NB4 (cell line): Measurements from ENCODE around the gene VPS9D1.
"Not testable (repeated sequence)": the region's sequence is repeated elsewhere in the genome, so short reads cannot be mapped to it uniquely, and the experiment has no call there.

Experiments
- DNase-seq: peaks from one replicate; pipeline ENCODE4 v3.0.0; 2010; ENCODE audit warnings: low read depth
- H3K4me3 ChIP-seq: one replicate; pipeline ENCODE4 v1.5.1; 2011; ENCODE audit warnings: mild to moderate bottlenecking, low read depth, low read length, moderate library complexity
- MYC ChIP-seq: IDR thresholded peaks from 2 replicates; pipeline ENCODE4 v1.6.1; 2011; ENCODE audit warnings: low read depth, low read length
- POLR2A ChIP-seq: IDR thresholded peaks from 2 replicates; pipeline ENCODE4 v1.6.1; 2011; ENCODE audit warnings: mild to moderate bottlenecking; ENCODE audit not compliant: insufficient read length; ENCODE audit errors: extremely low read depth
- TF ChIP-seq, protein P1 (sequence below): IDR thresholded peaks from one replicate; pipeline ENCODE4 v1.5.1; 2012; ENCODE audit warnings: low read depth, low read length
- TF ChIP-seq, protein P2 (sequence below): IDR thresholded peaks from 2 replicates; pipeline ENCODE4 v1.6.1; 2011; ENCODE audit warnings: low read depth, low read length

Gene VPS9D1

DNA sequence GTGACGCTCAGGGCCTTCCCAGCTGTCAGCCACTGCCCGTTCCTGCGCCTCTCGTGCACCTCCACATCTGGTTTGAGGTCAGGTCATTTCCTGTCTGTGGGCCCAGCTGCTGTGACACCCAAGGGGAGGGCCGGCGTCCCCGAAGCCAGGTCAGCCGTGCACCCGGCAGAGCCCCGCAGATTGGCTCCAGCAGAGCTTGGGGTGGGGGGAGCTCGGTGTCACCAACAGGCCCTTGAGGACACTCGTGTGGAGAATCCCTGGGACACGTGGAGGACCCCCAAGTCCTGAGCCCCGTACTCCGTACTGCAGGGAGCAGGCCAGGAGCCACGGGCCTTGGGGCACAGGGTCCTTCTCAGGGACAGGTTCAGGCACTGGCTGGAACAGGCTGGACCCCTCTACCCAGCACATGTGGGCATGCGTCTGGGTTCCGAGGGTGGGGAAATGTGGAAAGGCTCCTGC lies 24.0 kb downstream of the VPS9D1 start:
- DNase-seq: peak; percentile 37
- TF ChIP-seq POLR2A (no peak), MYC (no peak)
- TF ChIP-seq, protein P1, sequence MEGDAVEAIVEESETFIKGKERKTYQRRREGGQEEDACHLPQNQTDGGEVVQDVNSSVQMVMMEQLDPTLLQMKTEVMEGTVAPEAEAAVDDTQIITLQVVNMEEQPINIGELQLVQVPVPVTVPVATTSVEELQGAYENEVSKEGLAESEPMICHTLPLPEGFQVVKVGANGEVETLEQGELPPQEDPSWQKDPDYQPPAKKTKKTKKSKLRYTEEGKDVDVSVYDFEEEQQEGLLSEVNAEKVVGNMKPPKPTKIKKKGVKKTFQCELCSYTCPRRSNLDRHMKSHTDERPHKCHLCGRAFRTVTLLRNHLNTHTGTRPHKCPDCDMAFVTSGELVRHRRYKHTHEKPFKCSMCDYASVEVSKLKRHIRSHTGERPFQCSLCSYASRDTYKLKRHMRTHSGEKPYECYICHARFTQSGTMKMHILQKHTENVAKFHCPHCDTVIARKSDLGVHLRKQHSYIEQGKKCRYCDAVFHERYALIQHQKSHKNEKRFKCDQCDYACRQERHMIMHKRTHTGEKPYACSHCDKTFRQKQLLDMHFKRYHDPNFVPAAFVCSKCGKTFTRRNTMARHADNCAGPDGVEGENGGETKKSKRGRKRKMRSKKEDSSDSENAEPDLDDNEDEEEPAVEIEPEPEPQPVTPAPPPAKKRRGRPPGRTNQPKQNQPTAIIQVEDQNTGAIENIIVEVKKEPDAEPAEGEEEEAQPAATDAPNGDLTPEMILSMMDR: no peak
- TF ChIP-seq, protein P2, sequence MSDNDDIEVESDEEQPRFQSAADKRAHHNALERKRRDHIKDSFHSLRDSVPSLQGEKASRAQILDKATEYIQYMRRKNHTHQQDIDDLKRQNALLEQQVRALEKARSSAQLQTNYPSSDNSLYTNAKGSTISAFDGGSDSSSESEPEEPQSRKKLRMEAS: no peak

GRCh38 chr16:89695875-89696669 lies 24.6 kb downstream of the VPS9D1 start:
- no peak overlapping the region for H3K4me3 ChIP-seq
- DNase-seq: peak; percentile 14
- TF ChIP-seq, protein P2: no peak

More for the DNA sequence above, 24.0 kb downstream of the VPS9D1 start:
- no peak overlapping the region for H3K4me3 ChIP-seq

- TF ChIP-seq MYC (no peak), POLR2A (no peak)
- TF ChIP-seq, protein P1: no peak
- TF ChIP-seq, protein P2: no peak
- DNase-seq: no peak
- no peak overlapping the region for H3K4me3 ChIP-seq
Measured at GRCh38 chr16:89695086-89695874, 25.4 kb downstream of the VPS9D1 start.

DNA sequence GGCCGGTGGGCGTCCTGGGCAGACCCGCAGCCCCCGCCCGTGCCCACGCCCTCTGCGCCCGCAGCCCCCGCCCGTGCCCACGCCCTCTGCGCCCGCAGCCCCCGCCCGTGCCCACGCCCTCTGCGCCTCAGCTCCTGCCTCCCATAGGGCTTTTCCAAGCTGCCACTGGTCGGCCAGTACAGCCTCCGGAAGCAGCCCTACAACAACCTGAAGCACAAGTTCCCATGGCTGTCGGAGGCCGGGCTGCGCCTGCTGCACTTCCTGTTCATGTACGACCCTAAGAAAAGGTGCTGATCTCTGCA lies 26.0 kb downstream of the VPS9D1 start:
- not testable (repeated sequence) for H3K4me3 ChIP-seq, DNase-seq

- no peak overlapping the region for H3K4me3 ChIP-seq
- TF ChIP-seq, protein P2: no peak
- TF ChIP-seq, protein P1: no peak
- TF ChIP-seq MYC (no peak), POLR2A (no peak)
- DNase-seq: no peak
Measured at GRCh38 chr16:89693931-89694783, 26.5 kb downstream of the VPS9D1 start.

DNA sequence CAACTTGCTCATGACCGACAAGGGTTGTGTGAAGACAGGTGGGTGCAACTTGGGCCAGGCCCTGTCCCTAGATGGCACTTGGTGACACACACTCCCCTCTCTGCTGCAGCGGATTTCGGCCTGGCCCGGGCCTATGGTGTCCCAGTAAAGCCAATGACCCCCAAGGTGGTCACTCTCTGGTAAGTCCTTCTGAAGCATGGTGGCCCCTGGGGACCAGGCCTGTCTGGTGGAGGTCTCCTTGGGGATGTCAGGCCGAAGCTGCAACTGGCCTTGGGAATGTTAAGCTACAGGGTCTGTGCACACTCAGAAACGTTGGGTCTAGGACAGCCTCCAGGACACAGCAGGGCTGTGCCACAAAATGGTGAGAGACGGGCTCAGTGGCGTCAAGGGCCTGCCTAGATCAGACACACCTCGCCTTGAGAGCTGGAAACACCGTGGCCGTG lies 27.4 kb downstream of the VPS9D1 start:
- TF ChIP-seq, protein P2: no peak
- TF ChIP-seq MYC (no peak), POLR2A (no peak)
- TF ChIP-seq, protein P1: no peak
- DNase-seq: no peak
- no peak overlapping the region for H3K4me3 ChIP-seq
